CD4-positive, alpha-beta T cell treated with Interleukin-4 for 4 hours (primary cell): Measurements from ENCODE around the gene NFATC1.

ENCODE experiments used
- DNase-seq: peaks from one replicate; pipeline ENCODE4 v3.0.0-alpha.2; 2020

The NFATC1 gene

GRCh38 chr18:79544386-79544963 is 148.7 kb downstream of the NFATC1 start:
- no peak for DNase-seq

- no peak for DNase-seq
These were observed 149.5 kb downstream of the NFATC1 start for GRCh38 chr18:79545255-79545654.

GRCh38 chr18:79545736-79546171 is 150.0 kb downstream of the NFATC1 start:
- no peak for DNase-seq

- DNase-seq, result no peak
These were observed 151.1 kb downstream of the NFATC1 start for GRCh38 chr18:79546781-79547272.

GRCh38 chr18:79547413-79548076 is 151.8 kb downstream of the NFATC1 start:
- no peak for DNase-seq

- DNase-seq, result no peak
These were observed 152.3 kb downstream of the NFATC1 start for GRCh38 chr18:79548077-79548450.

- DNase-seq, result no peak
These were observed 152.9 kb downstream of the NFATC1 start for GRCh38 chr18:79548621-79548985.

GRCh38 chr18:79548986-79549637 is 153.4 kb downstream of the NFATC1 start:
- DNase-seq, result no peak

- no peak for DNase-seq
These were observed 153.9 kb downstream of the NFATC1 start for GRCh38 chr18:79549638-79550000.

- DNase-seq, result no peak
These were observed 156.5 kb downstream of the NFATC1 start for GRCh38 chr18:79552140-79552631.

GRCh38 chr18:79552696-79553095 is 157.0 kb downstream of the NFATC1 start:
- DNase-seq, result no peak

- no peak for DNase-seq
These were observed 157.4 kb downstream of the NFATC1 start for GRCh38 chr18:79553154-79553553.

- DNase-seq, result no peak
These were observed 158.0 kb downstream of the NFATC1 start for GRCh38 chr18:79553696-79554095.

- DNase-seq, result no peak
These were observed 158.6 kb downstream of the NFATC1 start for GRCh38 chr18:79554321-79554720.

- no peak for DNase-seq
These were observed 159.4 kb downstream of the NFATC1 start for GRCh38 chr18:79554945-79555645.

- DNase-seq, result no peak
These were observed 160.2 kb downstream of the NFATC1 start for GRCh38 chr18:79555885-79556284.

GRCh38 chr18:79556829-79557585 is 161.3 kb downstream of the NFATC1 start:
- DNase-seq, result no peak

- no peak for DNase-seq
These were observed 162.6 kb downstream of the NFATC1 start for GRCh38 chr18:79558196-79558932.

GRCh38 chr18:79558933-79559416 is 163.2 kb downstream of the NFATC1 start:
- DNase-seq, result no peak

- no peak for DNase-seq
These were observed 163.7 kb downstream of the NFATC1 start for GRCh38 chr18:79559436-79559835.

GRCh38 chr18:79560042-79560860 is 164.5 kb downstream of the NFATC1 start:
- no peak for DNase-seq
